ENCODE data around the gene SLC5A3.

DNA sequence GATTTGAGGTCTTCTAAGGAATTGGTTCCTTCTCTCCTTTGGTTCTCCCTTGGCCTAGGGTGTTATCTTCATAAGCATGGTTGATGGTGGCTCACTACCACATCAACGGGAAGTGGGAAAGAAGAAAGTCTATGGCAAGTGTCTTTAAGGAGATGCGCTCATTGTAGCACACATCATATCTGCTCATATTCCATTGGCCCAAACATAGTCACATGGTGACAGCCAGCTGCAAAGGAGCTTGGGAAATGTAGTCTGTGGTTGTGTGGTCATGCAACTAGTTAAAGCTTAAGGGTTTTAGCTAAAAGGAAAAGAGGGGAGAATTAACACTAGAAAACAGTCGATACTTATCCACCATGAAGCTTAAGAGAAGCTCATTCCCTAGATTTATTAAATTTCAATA lies 11.4 kb upstream of the SLC5A3 start:
- TF ChIP-seq, protein P1, sequence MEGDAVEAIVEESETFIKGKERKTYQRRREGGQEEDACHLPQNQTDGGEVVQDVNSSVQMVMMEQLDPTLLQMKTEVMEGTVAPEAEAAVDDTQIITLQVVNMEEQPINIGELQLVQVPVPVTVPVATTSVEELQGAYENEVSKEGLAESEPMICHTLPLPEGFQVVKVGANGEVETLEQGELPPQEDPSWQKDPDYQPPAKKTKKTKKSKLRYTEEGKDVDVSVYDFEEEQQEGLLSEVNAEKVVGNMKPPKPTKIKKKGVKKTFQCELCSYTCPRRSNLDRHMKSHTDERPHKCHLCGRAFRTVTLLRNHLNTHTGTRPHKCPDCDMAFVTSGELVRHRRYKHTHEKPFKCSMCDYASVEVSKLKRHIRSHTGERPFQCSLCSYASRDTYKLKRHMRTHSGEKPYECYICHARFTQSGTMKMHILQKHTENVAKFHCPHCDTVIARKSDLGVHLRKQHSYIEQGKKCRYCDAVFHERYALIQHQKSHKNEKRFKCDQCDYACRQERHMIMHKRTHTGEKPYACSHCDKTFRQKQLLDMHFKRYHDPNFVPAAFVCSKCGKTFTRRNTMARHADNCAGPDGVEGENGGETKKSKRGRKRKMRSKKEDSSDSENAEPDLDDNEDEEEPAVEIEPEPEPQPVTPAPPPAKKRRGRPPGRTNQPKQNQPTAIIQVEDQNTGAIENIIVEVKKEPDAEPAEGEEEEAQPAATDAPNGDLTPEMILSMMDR (IDR thresholded peaks at IDR 0.05) = no peak
- TF ChIP-seq POLR2A (IDR thresholded peaks at IDR 0.05) = no peak
